Cardiac fibroblast (primary cell): Measurements from ENCODE around the gene KCND3.
A peak's percentile ranks its signal among the peaks of the same experiment; 100 is the strongest.

Experiments used
- DNase-seq, 2 donors: peaks; one replicate each; pipeline versions ENCODE4 v3.0.0 to v3.0.0-alpha.2; 2010; ENCODE audit warnings: low read depth in 2 of 2
- H3K4me3 ChIP-seq, 2 donors: replicated peaks in 1 of 2; 1 replicate in 1 of 2; 2 replicates in 1 of 2; pipeline ENCODE4 v1.5.1; 2011; ENCODE audit warnings: low read depth in 2 of 2, low read length in 2 of 2, mild to moderate bottlenecking in 2 of 2, moderate library complexity in 1 of 2
- TF ChIP-seq, protein P1 (sequence below): IDR thresholded peaks from one replicate; pipeline ENCODE4 v1.5.1; 2011; ENCODE audit warnings: low read depth, mild to moderate bottlenecking, low read length, inconsistent platforms

The KCND3 gene

DNA sequence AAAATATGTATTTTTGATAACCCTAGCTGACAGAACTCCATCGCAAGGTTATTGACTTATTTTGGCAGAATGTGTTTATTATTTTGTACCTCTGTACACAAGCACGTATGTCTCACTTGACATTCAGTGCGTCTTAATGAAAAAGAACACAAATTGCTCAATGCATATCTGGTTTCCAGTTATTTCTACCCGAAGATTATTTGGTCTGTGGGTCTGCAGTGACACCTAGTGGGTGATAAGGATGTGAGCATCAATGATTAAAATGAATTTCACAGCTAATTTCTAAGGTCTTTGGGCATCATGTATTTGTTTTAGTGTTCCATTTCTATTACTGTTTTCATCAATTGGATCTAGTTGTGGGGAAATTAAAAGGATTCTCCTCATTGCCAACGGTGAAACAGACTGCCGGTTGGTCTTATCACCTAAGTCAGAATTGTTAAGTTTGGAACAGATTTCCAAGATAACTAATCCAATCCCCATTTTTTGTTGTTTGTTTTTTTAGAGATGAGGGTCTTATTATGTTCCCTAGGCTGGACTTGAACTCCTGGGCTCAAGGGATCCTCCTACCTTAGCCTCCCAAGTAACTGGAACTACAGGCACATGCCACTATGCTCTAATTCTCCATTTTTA, 219.8 kb downstream of the KCND3 start:
- TF ChIP-seq, protein P1, sequence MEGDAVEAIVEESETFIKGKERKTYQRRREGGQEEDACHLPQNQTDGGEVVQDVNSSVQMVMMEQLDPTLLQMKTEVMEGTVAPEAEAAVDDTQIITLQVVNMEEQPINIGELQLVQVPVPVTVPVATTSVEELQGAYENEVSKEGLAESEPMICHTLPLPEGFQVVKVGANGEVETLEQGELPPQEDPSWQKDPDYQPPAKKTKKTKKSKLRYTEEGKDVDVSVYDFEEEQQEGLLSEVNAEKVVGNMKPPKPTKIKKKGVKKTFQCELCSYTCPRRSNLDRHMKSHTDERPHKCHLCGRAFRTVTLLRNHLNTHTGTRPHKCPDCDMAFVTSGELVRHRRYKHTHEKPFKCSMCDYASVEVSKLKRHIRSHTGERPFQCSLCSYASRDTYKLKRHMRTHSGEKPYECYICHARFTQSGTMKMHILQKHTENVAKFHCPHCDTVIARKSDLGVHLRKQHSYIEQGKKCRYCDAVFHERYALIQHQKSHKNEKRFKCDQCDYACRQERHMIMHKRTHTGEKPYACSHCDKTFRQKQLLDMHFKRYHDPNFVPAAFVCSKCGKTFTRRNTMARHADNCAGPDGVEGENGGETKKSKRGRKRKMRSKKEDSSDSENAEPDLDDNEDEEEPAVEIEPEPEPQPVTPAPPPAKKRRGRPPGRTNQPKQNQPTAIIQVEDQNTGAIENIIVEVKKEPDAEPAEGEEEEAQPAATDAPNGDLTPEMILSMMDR = peak; percentile 70
- peak; percentile 85 to 86 for DNase-seq
- no peak overlapping the region for H3K4me3 ChIP-seq

DNA sequence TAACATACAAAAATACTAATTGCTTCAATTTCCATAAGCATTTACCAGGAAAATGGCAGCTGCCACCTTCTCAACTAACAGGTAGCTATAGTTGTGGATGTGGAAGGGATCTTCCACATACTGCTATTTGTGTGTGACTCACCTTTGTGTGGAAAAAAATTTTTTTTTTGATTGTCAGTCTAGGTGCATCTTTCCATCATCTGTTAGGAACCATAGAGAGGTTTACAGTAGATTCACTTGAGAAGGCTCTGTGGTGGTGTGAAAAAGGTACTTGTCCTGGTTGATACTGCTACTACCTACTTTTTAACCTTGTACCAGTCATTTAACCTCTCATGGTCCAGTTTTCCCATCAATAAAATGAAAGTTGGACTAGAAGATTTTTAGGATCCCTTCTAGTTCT, 220.8 kb downstream of the KCND3 start:
- no peak for DNase-seq
- TF ChIP-seq, protein P1 = no peak

DNA sequence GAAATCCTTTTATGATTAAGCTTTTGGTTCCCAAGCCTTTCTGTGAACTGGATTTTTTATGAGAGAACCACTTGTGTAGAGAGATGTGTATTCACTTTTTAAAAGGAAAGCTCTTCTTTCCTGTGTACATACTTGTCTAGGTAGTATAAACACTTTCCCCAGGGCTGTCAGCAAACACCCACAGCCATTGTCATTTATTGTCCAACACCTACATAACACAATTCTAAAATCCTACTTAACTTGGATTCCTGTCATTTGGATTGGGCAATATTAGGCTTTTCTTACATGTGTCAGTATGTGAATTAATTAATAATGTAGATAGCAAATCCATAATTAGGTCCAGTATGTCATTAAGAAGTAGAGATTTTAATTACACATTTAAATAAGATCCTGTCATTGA, 221.4 kb downstream of the KCND3 start:
- no peak for DNase-seq
- H3K4me3 ChIP-seq = no peak overlapping the region
- TF ChIP-seq, protein P1 = no peak

More for the DNA sequence above, 220.8 kb downstream of the KCND3 start:
- no peak overlapping the region for H3K4me3 ChIP-seq

DNA sequence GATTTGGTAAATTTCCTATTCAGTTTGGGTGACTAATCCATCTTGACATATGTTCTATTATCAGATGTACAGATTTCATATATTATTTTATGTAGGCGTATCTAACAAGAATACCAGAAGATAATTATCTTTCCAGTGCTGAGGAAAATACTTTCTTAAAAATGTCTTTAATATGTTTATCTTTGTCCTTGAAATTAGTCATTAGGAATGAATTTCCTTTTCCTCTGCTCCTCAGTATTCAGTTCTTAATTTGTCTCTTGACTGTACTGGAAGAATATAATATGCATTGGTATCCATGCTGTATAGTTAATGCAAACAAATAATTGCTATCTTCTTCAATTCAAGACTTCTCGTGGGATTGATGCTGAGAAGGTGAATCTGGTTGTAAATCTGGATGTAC, 227.1 kb downstream of the KCND3 start:
- no peak overlapping the region for H3K4me3 ChIP-seq
- no peak for DNase-seq
- TF ChIP-seq, protein P1 = no peak

DNA sequence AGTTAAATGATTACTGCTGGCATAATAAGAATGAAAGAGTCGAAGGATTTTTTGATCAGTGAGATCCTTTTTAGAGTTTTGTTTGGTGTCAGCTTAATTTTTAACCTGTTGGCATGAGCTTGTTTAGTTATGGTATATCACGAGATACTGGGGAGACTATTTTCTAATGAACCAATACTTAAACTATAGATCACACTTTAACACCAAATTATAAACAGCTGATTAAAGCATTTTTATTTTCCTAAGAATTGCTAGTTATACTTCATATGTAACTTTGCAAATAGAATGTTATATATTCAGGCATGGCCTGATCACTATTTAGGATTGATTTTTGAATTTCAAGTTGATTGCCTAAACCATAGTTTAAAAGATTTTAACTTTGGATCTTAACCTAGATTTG, 227.8 kb downstream of the KCND3 start:
- H3K4me3 ChIP-seq = no peak overlapping the region
- no peak for DNase-seq
- TF ChIP-seq, protein P1 = no peak

DNA sequence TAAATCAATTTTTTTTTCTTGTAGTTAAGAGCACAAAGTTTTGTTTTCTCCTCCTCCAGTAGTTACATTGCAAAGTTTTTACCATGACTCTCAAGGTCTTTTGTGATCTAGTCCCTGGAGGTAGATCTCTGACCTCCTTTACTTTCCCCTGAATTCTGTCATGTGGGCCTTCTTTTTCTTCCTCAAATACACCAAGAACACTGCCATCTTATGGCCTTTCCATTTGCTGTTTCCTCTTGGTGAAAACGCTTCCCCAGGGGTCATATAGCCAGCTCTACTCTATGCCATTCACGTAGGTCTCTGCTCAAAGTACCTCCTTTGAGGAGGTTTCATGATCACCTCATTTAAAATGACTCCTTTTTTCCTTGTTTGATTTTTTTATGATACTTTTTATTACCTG, 231.1 kb downstream of the KCND3 start:
- no peak overlapping the region for H3K4me3 ChIP-seq
- TF ChIP-seq, protein P1 = peak; percentile 23
- DNase-seq = no peak

DNA sequence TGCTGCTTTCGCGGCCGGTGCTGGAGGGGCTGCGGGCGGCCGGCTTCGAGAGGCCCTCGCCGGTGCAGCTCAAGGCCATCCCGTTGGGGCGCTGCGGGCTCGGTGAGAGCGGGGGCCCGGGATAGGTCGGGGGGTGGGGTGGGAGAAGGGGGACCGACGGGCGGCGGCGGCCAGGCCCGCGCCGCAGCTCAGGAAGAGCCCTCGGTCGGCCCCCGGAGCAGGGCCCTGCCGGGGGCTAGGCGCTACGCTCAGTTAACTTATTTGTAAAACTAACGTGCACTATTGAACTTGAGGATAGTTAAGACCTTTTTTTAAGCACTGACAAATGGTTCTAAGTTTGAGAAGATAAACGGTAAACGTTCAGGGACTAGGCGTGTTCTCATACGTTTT, 233.3 kb downstream of the KCND3 start:
- no peak for DNase-seq
- TF ChIP-seq, protein P1 = no peak
- H3K4me3 ChIP-seq = peak overlapping the region; percentile 83 to 87
